ENCODE results near the gene SEMG1.

The SEMG1 gene

DNA sequence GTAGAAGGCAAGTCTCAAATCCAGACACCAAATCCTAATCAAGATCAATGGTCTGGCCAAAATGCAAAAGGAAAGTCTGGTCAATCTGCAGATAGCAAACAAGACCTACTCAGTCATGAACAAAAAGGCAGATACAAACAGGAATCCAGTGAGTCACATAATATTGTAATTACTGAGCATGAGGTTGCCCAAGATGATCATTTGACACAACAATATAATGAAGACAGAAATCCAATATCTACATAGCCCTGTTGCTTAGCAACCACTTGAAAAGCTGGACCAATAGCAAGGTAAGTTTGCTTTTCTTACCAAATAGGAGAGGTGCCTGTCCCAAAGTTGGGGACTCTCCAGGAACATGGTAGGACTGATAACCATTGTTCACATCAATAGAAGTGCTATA lies 16.3 kb downstream of the SEMG1 start:
- DNase-seq (ENCODE audit: low read depth in 2 of 2) = no peak

DNA sequence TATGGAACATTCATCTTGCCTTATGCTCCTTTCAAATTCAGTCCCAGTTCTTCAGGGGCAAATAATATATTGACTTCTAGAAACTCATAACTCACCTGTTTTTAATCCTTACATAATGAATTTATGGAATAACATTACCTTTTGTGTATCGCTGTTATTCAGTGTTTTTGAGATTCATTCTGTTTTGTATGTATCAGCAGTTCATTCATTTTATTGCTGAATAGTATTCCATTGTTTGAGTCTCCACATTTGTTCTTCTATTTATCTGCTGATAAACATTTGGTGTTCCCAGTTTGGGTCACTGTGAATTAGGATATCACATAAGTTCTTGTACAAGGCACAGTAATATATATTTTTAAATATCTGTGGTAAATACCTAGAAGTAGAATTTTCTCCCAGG lies 19.5 kb downstream of the SEMG1 start:
- no peak for DNase-seq (ENCODE audit: low read depth in 2 of 2)

DNA sequence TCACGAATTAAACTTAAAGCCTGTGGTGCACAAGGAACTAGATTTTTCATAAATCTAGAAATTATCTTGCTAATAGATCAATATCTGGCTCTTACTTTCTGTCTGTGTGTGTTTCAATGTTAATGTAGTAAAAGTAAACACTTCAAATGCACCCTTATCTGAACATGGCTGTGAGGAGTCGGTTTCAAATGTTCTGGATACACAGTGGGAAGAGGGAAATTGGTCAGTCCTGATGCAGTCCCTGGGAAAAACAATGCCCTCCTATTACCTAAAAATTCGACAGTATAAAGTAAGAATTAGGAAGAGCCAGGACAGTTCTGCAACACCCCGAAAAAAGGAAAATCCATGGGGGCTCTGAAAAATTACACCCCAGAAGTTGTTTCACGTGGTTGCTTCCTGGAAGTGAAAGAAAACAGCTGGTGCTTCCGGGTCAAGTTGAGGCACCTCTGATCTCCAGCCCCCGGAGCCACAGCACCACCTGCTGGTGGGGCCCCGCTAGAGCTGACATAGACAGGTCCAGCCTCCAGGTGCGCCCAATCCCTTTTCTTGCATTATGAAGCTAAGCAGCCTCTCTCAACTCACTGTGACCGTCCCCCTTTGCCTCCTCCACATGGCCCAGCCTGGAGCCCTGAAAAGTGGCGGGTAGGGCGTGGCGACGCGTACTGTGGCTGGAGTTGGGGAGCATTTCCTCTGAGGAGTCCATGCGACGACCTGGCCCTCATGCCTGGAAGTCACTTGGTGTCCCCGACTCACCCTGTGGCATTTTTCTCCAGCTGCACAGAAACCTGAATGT lies 22.6 kb downstream of the SEMG1 start:
- peak in 1 of 2 donors; percentile 28 for DNase-seq (ENCODE audit: low read depth in 2 of 2)

DNA sequence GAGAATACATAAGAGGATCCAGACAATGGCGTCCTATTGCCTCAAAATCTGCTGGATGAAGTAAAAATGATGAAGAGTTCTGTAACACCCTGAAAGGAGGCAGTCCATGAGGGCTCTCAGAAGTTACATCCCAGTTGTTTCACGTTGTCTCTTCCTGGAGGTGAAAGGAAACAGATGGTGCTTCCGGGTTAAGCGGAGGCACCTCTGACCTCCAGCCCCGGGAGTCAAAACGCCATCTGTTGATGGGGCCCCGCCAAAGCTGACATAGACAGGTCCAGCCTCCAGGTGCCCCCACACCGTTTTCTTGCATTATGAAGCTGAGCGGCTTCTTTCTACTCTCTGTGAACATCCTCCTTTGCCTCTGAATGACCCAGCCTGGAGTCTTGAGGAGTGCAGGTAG lies 23.8 kb downstream of the SEMG1 start:
- DNase-seq (ENCODE audit: low read depth in 2 of 2) = no peak

DNA sequence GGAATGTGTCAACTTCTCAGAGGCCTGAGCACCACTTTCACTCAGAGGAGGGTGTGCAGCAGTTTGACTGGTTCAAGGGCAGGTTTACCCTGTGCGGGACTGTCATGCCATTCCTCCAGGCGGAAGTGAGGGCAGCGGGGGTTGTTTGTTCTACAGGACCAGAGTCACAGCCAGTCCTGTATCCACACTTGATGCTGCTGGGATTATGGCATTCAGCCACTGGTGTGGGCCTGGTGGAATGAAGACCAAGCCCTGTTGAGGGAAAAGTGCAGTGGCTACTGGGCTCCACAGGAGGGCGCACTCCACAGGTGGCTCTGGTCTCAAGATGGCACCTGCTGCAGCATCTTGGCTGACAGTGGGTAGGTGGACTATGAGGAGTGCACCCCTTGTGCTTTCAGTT lies 29.2 kb downstream of the SEMG1 start:
- DNase-seq (ENCODE audit: low read depth in 2 of 2) = no peak

DNA sequence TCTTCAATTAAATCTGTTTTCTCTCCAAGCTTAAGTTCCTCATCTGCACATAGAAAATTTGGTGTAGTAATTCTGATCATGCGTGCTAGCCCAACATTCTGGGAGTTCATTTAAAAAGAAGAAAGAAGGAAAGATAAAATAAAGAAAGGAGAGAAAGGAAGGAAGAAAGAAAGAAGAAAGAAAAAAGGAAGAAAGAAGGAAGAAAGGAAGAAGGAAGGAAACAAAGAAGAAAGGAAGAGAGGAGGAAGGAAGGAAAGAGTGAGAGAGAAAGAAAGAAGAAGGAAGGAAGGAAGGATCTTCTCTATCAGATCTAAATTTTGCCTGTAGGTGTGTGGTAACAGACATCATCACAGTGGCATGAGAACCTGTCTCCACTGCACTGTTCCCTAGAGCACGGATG lies 31.3 kb downstream of the SEMG1 start:
- no peak for DNase-seq (ENCODE audit: low read depth in 2 of 2)

DNA sequence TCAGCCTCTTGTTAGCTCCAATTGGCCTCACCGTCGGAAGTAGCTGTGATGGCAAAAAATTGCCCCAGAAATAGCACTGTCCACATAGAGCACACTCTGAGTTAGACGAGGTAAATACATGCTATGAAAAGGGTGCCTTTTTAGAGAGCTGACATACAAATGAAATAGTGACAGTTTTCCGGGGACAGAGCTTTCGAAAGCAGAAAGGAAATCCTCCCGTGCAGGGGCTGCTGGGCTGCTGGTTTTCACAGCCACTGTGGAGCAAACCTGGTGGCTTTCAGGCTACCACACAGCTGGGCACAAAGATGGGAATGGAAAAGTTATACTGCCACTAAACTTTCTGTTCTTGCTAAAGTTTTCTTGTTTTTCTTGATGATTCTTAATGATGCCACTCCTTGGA lies 39.3 kb downstream of the SEMG1 start:
- DNase-seq (ENCODE audit: low read depth in 2 of 2) = no peak

DNA sequence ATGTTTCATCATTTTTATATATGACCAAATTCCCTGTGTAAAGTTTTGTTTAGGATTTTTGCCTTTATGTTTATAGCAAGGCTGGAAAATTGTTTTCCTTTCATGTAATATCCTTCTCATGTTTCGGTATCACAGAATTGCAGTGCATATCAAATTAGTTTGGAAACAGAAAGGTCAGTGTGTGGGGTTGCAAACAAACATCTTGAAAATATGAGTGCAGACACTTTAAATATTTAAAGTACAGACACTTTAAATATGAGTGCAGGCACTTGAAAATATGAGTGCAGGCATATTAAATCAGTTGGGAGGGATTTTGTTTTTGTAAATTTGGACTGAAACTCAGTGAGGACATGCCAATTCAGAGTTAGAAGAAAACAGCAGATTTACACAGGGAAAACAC lies 41.0 kb downstream of the SEMG1 start:
- DNase-seq (ENCODE audit: low read depth in 2 of 2) = no peak

DNA sequence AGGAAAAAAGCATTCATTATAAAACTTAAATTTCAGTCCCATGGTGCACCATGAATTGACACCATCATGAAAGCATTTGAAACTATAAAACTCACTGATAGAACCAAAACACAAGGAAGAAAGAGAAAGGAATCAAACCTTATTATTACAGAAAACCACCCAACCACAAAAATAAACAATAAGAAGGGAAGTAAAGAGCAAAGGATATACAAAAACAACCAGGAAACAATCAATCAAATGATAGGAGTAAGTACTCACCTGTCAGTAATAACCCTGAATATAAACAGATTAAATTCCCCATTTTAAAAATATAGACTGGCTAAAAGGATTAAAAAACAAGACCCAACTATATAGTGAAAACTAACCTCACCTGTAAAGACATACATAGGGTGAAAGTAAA lies 41.8 kb downstream of the SEMG1 start:
- no peak for DNase-seq (ENCODE audit: low read depth in 2 of 2)

DNA sequence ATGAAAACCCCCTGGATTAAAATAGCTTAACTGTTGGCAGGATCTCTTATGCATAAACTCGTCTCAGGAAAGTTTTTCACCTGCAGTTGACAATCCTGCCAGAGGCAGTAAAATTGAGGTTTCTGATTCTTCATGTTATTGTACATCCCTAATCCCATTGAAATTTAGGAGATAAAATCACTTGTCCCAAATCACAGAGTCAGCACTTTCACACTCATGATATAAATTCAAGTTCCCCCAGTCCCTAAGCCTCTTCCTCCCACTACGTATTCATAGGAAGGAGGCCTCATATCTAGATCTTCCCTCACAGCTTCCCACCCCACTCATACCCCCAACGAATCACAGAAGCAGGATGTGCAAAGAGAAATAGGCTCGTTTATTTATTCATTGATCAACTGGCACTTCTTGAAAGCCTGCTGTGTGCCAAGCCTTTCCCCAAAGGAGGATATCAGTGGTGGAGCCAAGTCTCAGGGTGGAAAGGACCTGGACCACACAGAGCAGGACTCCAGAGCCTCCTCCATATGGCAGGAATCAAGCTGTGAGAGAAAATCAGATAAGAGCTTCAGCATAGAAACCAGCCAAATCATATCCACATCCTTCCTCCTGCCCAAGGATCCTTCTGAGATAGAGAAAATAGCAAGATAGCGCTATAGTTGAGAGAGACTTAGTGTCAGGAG lies 45.2 kb downstream of the SEMG1 start:
- DNase-seq (ENCODE audit: low read depth in 2 of 2) = no peak

DNA sequence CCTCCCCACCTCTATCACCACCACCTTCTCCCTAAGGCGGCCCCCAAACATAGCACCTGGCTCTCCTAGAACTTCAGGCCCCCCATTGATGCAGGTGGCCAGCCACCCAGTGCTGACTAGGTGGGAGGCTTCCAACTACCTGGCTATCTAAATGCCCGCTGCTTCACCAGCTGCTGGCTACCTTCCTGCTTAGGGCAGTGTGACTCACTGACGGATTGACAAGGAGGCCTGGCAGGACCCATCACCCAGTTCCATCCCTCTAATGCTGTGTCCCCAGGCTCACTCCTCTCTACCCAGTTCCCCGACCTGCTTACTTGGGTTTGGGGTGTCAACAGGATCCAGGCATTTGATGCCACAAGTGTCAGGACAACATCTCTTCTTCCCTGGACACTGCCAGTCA lies 46.4 kb downstream of the SEMG1 start:
- no peak for DNase-seq (ENCODE audit: low read depth in 2 of 2)

DNA sequence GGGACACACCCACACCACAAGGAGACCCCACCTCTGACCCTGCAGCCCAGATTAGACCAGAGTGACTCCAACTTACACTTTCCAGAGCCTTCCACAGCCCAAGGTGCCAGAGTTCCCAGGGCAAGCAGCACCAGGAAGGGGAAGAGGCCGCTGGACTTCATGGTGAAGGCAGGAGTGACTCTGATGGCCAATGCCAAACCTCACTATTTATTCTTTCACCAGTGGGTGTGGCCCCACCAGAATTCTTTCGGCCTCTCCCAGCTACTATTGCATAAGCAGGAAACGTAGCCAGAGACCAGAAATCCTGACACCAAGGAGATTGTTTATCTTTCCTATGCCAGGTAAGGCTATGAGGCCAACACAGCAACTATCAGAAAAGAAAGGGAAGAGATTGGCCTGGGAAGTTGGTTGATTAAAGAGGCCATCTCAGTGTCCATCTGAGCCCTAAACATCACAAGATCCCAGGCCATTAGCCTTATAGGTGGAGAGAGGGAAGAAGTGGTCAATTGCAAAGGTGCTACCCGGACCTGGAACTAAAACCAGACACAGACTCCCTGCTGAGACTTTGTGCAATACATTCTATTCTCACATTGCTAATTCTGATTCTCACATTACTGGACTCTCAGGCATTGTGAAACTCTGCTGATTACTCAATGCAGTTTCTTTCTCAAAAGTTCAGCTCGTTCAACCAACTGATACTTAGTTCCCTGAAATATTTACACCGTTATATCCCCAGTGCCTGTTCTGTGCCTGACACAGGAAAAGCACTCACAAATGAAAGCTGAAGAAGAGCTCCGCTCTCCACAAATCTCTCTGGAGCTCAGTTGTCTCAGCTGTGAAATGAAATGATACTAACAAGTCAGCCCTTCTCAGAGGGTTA lies 47.8 kb downstream of the SEMG1 start, which contains the start of gene SLPI:
Gene SLPI, minus strand, starts transcription at position 182 of the 880 bp plus-strand sequence. Its CDS starts 21 bp downstream, at position 161.
- no peak for DNase-seq (ENCODE audit: low read depth in 2 of 2)

DNA sequence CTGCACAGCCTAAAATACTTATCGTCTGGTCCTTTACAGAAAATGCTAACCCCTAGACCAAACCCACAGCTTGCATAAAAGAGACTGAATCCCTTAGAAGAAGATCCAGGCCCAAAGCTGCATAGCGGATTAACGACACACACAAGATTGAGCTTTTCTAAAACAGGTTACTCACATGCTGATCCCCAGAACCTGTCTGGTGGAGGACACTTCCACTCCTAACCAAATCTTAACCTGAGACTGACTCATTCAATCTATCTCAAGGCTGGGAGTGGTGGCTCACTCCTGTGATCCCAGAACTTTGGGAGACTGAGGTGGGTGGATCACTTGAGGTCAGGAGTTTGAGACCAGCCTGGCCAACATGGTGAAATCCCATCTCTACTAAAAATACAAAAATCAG lies 50.3 kb downstream of the SEMG1 start:
- DNase-seq (ENCODE audit: low read depth in 2 of 2) = no peak

DNA sequence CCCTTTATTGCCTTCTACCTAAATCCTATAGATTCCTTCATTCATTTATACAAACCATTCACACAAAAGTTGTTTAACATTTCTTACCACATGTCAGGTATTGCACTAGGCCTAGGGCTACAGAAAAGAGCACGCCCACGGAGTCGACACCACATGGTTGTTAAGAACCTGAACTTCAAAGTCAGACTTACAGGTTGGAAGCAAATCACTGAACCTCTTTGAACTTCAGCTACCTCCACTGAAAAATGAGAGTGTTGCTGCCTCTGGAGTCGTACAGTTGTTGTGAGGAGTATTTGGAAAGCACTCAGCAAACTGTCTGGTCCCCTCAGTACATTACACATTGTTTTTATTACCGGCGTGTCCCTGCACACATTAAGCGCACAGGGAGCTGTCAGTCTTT lies 50.9 kb downstream of the SEMG1 start:
- DNase-seq (ENCODE audit: low read depth in 2 of 2) = no peak

DNA sequence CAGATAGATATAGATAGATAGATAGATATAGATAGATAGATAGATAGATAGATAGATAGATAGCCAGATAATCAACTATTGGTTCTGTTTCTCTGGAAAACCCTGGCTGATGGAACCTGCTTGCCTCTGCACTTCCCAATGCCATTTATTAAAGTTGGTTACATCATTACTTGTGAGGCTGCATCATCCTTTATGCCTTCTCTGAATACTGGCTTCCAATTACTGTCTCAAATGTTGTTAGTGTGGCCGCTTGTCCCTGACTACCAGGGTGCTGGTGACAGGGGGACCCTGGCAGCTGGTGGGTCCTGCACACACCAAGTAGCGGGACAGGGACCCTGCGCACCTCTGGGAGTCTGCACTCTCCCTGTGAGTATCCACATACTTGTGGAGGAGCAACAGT lies 51.4 kb downstream of the SEMG1 start:
- no peak for DNase-seq (ENCODE audit: low read depth in 2 of 2)

DNA sequence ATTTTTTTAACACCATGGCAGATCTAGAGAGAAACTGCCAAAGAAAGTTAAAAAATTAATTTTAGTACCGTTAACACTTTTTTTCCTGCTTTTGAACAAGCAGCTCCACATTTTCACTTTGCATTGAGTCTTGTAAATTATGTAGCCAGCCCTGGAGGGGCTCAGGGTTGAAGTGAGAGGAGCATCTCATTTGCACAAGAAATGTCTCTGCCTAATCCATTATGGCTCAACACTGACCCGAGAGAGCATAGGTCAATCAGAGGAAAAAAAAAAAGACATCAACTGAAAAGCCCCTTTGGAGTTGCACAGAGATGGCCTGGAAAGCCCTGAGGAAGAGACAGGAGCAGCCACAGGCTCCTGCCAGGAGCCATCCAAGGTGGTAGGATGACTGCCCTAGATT lies 51.8 kb downstream of the SEMG1 start:
- DNase-seq (ENCODE audit: low read depth in 2 of 2) = no peak

Measured in stimulated activated CD4-positive, alpha-beta T cell treated with anti-CD3 and anti-CD28 coated beads, Interleukin-1b, Interleukin-23, amount 100 ng/mL, for 4 hours (primary cell).